HL-60 (cell line): ENCODE data around the gene KCNMA1.

Experiments used
- DNase-seq, 2 experiments: peaks; one replicate each; pipeline ENCODE4 v3.0.0-alpha.2; 2010 to 2020; ENCODE audit warnings: low read depth in 1 of 2, low spot score in 1 of 2
- H3K27ac ChIP-seq: fragments of 250-450 bp; sonication (Bioruptor Pico); replicated peaks from 2 replicates; pipeline ENCODE4 v1.5.1; 2020; ENCODE audit warnings: mild to moderate bottlenecking, moderate library complexity
- H3K27me3 ChIP-seq: fragments of 250-450 bp; sonication (Bioruptor Pico); 2 replicates; pipeline ENCODE4 v1.5.1; 2021; ENCODE audit warnings: mild to moderate bottlenecking, moderate library complexity; ENCODE audit not compliant: insufficient read depth, poor library complexity, severe bottlenecking
- H3K4me3 ChIP-seq: replicated peaks from 2 replicates; pipeline ENCODE4 v1.5.1; 2011; ENCODE audit warnings: mild to moderate bottlenecking, control low read depth, low read length; ENCODE audit not compliant: insufficient read depth
- GABPA ChIP-seq: IDR thresholded peaks from 2 replicates; pipeline ENCODE4 v1.6.1; 2012; ENCODE audit warnings: low read depth
- POLR2AphosphoS5 ChIP-seq: IDR thresholded peaks from 2 replicates; pipeline ENCODE4 v1.6.1; 2012; ENCODE audit warnings: low read depth
- SPI1 ChIP-seq: IDR thresholded peaks from 2 replicates; pipeline ENCODE4 v1.6.1; 2012; ENCODE audit warnings: low read depth, mild to moderate bottlenecking, borderline replicate concordance
- TF ChIP-seq, protein P1 (sequence below): IDR thresholded peaks from one replicate; pipeline ENCODE4 v1.5.1; 2011; ENCODE audit warnings: low read length, control low read depth, inconsistent platforms; ENCODE audit not compliant: insufficient read depth
- TF ChIP-seq, protein P2 (sequence below): IDR thresholded peaks from 2 replicates; pipeline ENCODE4 v1.6.1; 2012; ENCODE audit warnings: low read depth; ENCODE audit not compliant: insufficient replicate concordance

Gene KCNMA1

DNA sequence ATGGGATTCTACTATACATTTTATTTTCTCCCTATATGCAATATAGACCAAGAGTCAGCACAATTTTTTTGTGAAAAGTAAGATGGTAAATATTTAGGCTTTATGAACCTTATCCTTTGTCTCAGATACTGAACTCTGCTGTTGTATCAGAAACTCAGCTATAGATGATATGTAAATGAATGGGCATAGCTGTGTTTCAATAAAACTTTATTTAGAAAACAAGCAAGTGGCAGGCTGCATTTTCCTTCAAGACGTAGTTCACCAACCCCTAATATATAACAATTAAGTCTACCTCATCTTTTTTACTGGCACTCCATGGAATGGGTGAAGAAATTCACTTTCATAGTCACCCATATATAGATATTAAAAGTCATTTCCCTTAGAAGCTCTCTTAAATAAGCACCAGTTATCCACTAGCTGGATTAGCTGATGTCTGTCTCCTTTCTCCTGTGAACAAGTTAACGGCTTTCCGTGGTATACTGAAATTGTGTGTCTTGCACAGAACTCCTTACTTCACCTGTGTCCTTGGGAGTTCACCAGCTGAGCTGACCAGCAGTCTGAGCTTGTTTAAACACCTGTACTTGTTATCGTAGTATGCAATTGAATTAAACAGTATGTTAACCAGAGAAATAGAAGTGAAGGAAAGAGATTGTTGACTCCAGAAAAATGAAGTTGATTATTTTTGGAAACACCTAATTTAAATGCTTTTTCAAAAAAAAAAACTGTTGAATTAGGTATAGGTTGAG is 770.6 kb downstream of the KCNMA1 start:
- DNase-seq, result no peak
- H3K27me3 ChIP-seq, result no peaks in the 10 kb centered on the region
- H3K27ac ChIP-seq, result no peak overlapping the region
- TF ChIP-seq SPI1 (no peak), GABPA (no peak), POLR2AphosphoS5 (no peak)
- TF ChIP-seq, protein P1, sequence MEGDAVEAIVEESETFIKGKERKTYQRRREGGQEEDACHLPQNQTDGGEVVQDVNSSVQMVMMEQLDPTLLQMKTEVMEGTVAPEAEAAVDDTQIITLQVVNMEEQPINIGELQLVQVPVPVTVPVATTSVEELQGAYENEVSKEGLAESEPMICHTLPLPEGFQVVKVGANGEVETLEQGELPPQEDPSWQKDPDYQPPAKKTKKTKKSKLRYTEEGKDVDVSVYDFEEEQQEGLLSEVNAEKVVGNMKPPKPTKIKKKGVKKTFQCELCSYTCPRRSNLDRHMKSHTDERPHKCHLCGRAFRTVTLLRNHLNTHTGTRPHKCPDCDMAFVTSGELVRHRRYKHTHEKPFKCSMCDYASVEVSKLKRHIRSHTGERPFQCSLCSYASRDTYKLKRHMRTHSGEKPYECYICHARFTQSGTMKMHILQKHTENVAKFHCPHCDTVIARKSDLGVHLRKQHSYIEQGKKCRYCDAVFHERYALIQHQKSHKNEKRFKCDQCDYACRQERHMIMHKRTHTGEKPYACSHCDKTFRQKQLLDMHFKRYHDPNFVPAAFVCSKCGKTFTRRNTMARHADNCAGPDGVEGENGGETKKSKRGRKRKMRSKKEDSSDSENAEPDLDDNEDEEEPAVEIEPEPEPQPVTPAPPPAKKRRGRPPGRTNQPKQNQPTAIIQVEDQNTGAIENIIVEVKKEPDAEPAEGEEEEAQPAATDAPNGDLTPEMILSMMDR, result no peak
- TF ChIP-seq, protein P2, sequence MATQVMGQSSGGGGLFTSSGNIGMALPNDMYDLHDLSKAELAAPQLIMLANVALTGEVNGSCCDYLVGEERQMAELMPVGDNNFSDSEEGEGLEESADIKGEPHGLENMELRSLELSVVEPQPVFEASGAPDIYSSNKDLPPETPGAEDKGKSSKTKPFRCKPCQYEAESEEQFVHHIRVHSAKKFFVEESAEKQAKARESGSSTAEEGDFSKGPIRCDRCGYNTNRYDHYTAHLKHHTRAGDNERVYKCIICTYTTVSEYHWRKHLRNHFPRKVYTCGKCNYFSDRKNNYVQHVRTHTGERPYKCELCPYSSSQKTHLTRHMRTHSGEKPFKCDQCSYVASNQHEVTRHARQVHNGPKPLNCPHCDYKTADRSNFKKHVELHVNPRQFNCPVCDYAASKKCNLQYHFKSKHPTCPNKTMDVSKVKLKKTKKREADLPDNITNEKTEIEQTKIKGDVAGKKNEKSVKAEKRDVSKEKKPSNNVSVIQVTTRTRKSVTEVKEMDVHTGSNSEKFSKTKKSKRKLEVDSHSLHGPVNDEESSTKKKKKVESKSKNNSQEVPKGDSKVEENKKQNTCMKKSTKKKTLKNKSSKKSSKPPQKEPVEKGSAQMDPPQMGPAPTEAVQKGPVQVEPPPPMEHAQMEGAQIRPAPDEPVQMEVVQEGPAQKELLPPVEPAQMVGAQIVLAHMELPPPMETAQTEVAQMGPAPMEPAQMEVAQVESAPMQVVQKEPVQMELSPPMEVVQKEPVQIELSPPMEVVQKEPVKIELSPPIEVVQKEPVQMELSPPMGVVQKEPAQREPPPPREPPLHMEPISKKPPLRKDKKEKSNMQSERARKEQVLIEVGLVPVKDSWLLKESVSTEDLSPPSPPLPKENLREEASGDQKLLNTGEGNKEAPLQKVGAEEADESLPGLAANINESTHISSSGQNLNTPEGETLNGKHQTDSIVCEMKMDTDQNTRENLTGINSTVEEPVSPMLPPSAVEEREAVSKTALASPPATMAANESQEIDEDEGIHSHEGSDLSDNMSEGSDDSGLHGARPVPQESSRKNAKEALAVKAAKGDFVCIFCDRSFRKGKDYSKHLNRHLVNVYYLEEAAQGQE, result no peak
- H3K4me3 ChIP-seq, result no peak overlapping the region

- Histone ChIP-seq H3K27ac (no peak overlapping the region), H3K4me3 (no peak overlapping the region), H3K27me3 (peaks cover 2% of the 10 kb centered on the region)
- TF ChIP-seq, protein P2, result no peak
- no peak for TF ChIP-seq GABPA
- TF ChIP-seq, protein P1, result no peak
- no peak for TF ChIP-seq SPI1
- TF ChIP-seq POLR2AphosphoS5, result no peak
- no peak for DNase-seq
Observed at GRCh38 chr10:76864922-76865321, 772.7 kb downstream of the KCNMA1 start.

- no peak overlapping the region for H3K27ac ChIP-seq
- TF ChIP-seq, protein P2, result no peak
- TF ChIP-seq SPI1 (no peak), GABPA (no peak), POLR2AphosphoS5 (no peak)
- TF ChIP-seq, protein P1, result no peak
- H3K27me3 ChIP-seq, result peaks cover 2% of the 10 kb centered on the region
- H3K4me3 ChIP-seq, result no peak overlapping the region
- no peak for DNase-seq
Observed at GRCh38 chr10:76858721-76859120, 778.9 kb downstream of the KCNMA1 start.
